ENCODE data around the gene KXD1.

DNA sequence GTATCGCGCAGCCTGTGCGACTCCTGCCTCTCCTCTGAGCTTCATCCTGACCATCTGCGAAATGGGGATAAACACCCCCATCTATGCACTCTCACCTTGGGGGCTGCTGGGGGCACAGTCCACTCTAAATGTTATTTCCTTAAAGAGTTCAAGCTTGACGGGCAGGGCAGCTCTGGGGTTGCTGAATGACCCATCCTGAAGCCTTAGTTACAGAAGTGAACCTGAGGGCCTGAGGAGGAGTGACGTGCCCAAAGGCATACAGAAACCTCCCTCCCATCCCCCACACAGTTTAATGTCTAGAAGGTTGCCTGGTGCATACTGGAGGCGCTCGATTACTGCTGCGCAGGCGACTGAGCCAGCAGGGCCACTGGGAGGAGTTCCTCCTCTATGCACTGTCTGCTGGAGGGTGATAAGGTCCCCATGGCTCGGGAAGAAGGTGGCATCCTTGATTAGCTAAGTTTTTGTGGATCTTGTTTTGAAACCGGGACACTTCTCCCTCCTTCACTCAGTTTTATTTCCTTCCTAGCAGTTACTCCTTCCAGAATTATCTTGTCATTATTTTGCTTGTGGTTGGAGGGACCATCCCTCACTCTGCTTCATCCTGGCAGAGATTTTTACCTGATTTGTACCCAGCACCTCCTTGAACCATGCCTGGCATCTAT is 13.7 kb upstream of the KXD1 start:
- TF ChIP-seq POLR2AphosphoS5 (IDR thresholded peaks at IDR 0.05; ENCODE audit: low read depth, low read length) = peak; percentile 63
- TF ChIP-seq POLR2A (IDR thresholded peaks at IDR 0.05; ENCODE audit: low read depth, low read length) = peak; percentile 73
- TF ChIP-seq TAF1 (IDR thresholded peaks at IDR 0.05; ENCODE audit: borderline replicate concordance, low read depth, low read length) = peak; percentile 67

Data from GM12892 (cell line).